Measurements from ENCODE around the gene ZC3H11A.

The ZC3H11A gene

DNA sequence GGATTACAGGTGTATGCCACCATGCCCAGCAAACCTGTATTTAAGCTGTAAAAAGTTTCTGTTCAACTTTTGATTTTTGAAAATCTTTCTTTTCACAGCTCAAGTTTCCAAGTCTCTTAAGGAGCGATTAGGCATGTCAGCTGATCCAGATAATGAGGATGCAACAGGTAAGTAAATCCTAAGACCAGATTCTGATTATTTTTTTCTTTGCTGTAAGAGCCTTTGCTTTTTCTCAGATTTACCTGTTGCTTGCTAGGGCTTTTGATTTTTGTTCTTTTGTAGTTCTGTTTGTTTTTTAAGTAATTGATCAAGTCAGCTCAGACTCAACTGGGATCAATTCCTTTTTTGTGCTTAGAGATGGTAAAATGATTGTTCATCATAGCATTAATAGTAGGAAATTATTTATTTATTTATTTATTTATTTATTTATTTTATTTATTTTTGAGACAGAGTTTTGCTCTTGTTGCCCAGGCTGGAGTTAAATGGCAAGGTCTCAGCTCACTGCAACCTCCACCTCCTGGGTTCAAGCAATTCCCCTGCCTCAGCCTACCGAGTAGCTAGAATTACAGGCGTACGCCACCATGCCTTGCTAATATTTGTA lies 44.9 kb downstream of the ZC3H11A start:
- no peak for TF ChIP-seq CTCF (IDR thresholded peaks at IDR 0.05)
- H3K4me3 Mint-ChIP-seq = no peak overlapping the region
- peaks cover 3% of the 10 kb centered on the region for H3K27me3 Mint-ChIP-seq (ENCODE audit: low read depth, poor library complexity)
- H3K9me3 Mint-ChIP-seq = peaks cover 41% of the 10 kb centered on the region
- DNase-seq = no peak
- peaks cover 96% of the 10 kb centered on the region for H3K36me3 Mint-ChIP-seq (ENCODE audit: low read depth)
- no peak overlapping the region for H3K27ac Mint-ChIP-seq
- H3K4me1 Mint-ChIP-seq = no peaks in the 10 kb centered on the region

DNA sequence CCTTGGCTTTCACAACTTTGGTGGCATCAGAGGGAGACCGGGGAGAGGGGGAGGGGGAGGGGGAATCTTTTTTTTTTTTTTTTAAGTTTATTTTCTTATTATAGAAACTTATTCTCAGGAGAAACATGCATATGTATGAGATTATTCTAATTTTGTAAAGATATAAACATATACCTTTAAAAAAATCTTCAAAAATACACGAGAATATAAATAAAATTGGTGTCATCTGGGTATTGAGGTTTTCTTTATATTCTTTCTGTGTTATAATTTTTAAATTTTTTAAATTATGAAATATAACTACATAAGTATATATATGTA lies 47.1 kb downstream of the ZC3H11A start:
- TF ChIP-seq CTCF (IDR thresholded peaks at IDR 0.05) = no peak
- no peaks in the 10 kb centered on the region for H3K4me1 Mint-ChIP-seq
- H3K36me3 Mint-ChIP-seq (ENCODE audit: low read depth) = peaks cover 95% of the 10 kb centered on the region
- no peak overlapping the region for H3K27ac Mint-ChIP-seq
- DNase-seq = no peak
- H3K27me3 Mint-ChIP-seq (ENCODE audit: low read depth, poor library complexity) = peaks cover 3% of the 10 kb centered on the region
- peaks cover 41% of the 10 kb centered on the region for H3K9me3 Mint-ChIP-seq
- no peak overlapping the region for H3K4me3 Mint-ChIP-seq

DNA sequence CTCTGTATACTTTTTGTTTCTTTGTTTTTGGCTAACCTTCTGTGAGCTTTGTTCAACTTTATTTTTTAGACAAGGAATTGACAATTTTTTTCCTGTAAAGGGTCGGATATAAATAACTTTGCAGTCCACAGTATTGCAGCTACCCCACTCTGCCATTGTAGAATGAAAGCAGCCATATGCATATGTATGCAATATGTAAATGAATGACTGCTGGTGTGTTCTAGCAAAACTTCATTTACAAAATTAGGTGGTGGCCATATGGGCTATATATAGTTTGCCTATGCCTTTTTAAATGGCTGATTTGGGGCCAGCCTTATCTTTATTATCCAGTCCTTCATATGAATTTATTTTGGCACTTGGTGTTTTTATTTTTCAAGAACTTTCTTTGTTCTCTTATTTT lies 48.0 kb downstream of the ZC3H11A start:
- H3K4me1 Mint-ChIP-seq = no peaks in the 10 kb centered on the region
- no peak overlapping the region for H3K27ac Mint-ChIP-seq
- TF ChIP-seq CTCF (IDR thresholded peaks at IDR 0.05) = no peak
- H3K27me3 Mint-ChIP-seq (ENCODE audit: low read depth, poor library complexity) = peaks cover 3% of the 10 kb centered on the region
- no peak overlapping the region for H3K4me3 Mint-ChIP-seq
- peaks cover 94% of the 10 kb centered on the region for H3K36me3 Mint-ChIP-seq (ENCODE audit: low read depth)
- DNase-seq = no peak
- peaks cover 41% of the 10 kb centered on the region for H3K9me3 Mint-ChIP-seq
